Measurements from ENCODE around the gene CDK5R2. TPM values are rescaled to one million over a fixed set of nuclear protein-coding genes. Genes with fewer than 3 reads are reported as not detected.

The CDK5R2 gene
- total and polyA plus RNA-seq, 2 of the 13 experiments (the other 11 are each of a cell fraction or from before 2014, with no cell fraction given): not detected

DNA sequence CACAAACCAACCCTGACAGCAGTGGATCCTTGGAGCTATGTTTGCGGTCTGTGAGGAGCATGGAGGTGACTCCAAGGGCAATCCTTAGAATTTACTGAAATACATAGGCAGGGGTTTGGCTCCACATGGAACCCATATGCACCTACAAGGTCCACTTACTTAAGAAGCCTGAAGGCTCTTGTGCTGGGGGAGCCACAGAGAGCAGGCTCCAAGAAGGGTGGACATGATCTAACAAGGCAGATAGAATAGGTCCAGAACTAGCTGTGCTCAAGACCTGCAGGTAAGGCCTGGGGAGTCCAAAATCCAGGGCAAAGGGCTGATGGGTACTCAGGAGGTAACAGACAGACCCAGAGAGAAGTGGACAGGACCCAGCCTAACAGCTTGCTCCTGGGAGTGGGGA is 1.2 kb upstream of the CDK5R2 start:
- Histone ChIP-seq H3K9ac (ENCODE audit: insufficient read depth, low read depth, low read length) (no peak overlapping the region), H3K27ac (ENCODE audit: extremely low read length, insufficient read depth, low read length) (no peak overlapping the region), H4K20me1 (ENCODE audit: insufficient read depth, low read length) (peaks cover 11% of the 10 kb centered on the region; the same call in 1 of the 2 replicates), H3K4me3 (replicated peaks in 1 of 3; ENCODE audit: insufficient read depth in 1 of 3, low read depth in 2 of 3, low read length in 3 of 3) (no peak overlapping the region), H3K4me2 (ENCODE audit: low read depth, low read length) (no peak overlapping the region), H3K36me3 (replicated peaks in 1 of 2; ENCODE audit: control insufficient read depth in 1 of 2, insufficient read depth in 2 of 2, low read length in 2 of 2) (no peaks in the 10 kb centered on the region), H3K27me3 (ENCODE audit: control insufficient read depth in 1 of 2, insufficient read depth in 2 of 2, low read length in 2 of 2) (peaks cover 11 to 79% of the 10 kb centered on the region in 2 experiments), H3K79me2 (ENCODE audit: insufficient read depth, low read length) (no peaks in the 10 kb centered on the region), H2AFZ (ENCODE audit: low read length) (no peak overlapping the region), H3K4me1 (ENCODE audit: insufficient read depth, low read length) (peaks cover 28% of the 10 kb centered on the region), H3K9me3 (ENCODE audit: low read length) (no peaks in the 10 kb centered on the region)
- CTCF ChIA-PET (ENCODE audit: low intra/inter-chr PET ratio, low total read pairs): no interaction called here
- DNase-seq (ENCODE audit: low spot score) (no peak), FAIRE-seq (no peak), ATAC-seq (no peak)
- 0% methylated on average over 1 of the region's 1 CpG for WGBS (ENCODE audit: low lambda C conversion rate)
- TF ChIP-seq RBAK (CRISPR knock-in tag; IDR thresholded peaks at IDR 0.05) (no peak), ZFP37 (CRISPR knock-in tag; IDR thresholded peaks at IDR 0.05; ENCODE audit: borderline replicate concordance) (no peak), ZNF780A (CRISPR knock-in tag; IDR thresholded peaks at IDR 0.05) (no peak), RFX1 (IDR thresholded peaks at IDR 0.05) (no peak), PRPF4 (IDR thresholded peaks at IDR 0.05; ENCODE audit: low read depth, low read length, poor library complexity, severe bottlenecking) (no peak), KDM5A (IDR thresholded peaks at IDR 0.05; ENCODE audit: borderline replicate concordance, low read length) (no peak), TRIM24 (CRISPR knock-in tag; IDR thresholded peaks at IDR 0.05) (no peak), HOXA3 (CRISPR knock-in tag; IDR thresholded peaks at IDR 0.05) (no peak), PAX8 (CRISPR knock-in tag; IDR thresholded peaks at IDR 0.05; ENCODE audit: borderline replicate concordance) (no peak)
- TF ChIP-seq, protein P1, sequence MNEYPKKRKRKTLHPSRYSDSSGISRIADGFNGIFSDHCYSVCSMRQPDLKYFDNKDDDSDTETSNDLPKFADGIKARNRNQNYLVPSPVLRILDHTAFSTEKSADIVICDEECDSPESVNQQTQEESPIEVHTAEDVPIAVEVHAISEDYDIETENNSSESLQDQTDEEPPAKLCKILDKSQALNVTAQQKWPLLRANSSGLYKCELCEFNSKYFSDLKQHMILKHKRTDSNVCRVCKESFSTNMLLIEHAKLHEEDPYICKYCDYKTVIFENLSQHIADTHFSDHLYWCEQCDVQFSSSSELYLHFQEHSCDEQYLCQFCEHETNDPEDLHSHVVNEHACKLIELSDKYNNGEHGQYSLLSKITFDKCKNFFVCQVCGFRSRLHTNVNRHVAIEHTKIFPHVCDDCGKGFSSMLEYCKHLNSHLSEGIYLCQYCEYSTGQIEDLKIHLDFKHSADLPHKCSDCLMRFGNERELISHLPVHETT (CRISPR knock-in tag; conservative IDR thresholded peaks at IDR 0.05): no peak
- TF ChIP-seq, protein P2, sequence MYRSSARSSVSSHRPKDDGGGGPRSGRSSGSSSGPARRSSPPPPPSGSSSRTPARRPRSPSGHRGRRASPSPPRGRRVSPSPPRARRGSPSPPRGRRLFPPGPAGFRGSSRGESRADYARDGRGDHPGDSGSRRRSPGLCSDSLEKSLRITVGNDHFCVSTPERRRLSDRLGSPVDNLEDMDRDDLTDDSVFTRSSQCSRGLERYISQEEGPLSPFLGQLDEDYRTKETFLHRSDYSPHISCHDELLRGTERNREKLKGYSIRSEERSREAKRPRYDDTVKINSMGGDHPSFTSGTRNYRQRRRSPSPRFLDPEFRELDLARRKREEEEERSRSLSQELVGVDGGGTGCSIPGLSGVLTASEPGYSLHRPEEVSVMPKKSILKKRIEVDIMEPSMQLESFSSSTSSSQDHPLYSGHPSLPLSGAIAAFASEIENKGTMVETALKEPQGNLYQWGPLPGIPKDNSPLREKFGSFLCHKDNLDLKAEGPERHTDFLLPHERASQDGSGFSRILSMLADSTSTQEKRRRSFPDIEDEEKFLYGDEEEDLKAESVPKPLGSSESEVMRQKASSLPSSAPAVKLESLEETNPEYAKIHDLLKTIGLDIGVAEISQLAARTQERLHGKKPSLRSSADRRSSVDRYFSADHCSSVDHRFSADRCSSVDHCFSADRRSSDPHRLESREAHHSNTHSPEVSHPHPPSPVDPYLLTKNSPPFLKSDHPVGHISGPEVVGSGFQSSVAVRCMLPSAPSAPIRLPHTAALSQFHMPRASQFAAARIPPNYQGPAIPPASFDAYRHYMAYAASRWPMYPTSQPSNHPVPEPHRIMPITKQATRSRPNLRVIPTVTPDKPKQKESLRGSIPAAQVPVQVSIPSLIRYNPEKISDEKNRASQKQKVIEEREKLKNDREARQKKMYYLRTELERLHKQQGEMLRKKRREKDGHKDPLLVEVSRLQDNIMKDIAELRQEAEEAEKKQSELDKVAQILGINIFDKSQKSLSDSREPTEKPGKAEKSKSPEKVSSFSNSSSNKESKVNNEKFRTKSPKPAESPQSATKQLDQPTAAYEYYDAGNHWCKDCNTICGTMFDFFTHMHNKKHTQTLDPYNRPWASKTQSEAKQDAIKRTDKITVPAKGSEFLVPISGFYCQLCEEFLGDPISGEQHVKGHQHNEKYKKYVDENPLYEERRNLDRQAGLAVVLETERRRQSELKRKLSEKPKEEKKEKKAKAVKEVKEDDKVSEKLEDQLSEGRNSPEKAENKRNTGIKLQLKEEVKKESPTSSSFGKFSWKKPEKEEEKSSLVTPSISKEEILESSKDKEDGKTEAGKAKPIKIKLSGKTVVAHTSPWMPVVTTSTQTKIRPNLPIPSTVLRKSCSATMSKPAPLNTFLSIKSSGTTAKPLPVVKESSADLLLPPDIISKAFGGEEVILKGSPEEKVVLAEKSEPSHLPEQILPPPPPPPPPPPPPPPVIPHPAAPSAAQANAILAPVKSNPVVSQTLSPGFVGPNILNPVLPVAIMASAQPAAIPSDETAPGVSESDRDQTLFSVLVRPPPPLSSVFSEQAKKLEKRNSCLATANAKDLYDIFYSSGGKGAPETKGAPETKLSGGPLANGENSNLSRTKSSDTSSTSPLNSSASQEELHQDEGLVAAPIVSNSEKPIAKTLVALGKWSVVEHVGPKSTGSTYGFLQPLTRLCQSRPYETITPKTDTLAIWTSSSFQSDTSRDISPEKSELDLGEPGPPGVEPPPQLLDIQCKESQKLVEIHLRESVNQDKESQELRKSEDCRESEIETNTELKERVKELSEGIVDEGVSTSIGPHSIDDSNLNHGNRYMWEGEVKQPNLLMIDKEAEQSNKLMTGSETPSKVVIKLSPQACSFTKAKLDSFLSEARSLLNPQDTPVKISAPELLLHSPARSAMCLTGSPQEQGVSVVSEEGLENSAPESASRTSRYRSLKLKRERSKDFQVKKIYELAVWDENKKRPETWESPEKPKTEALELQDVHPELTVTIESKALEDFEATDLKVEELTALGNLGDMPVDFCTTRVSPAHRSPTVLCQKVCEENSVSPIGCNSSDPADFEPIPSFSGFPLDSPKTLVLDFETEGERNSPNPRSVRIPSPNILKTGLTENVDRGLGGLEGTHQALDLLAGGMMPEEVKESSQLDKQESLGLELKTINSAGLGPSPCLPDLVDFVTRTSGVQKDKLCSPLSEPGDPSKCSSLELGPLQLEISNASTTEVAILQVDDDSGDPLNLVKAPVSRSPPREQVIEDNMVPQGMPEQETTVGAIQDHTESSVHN (CRISPR knock-in tag; IDR thresholded peaks at IDR 0.05): no peak
- POLR2A ChIA-PET: no interaction called here
- in situ Hi-C loops (cut with HindIII; ENCODE audit: extremely low pct_ligation_motif_present, low pct_unique_long_range_greater_than_20kb) (no loop called here), intact Hi-C loops (cut with micrococcal nuclease; ENCODE audit: unreplicated experiment) (loop anchor here (10.0 kb wide), 1 partner anchor 93 kb away; no protein-coding TSS in a partner anchor)
- BruUV-seq (replicated peaks): no TSS peak
